Measurements from ENCODE around the gene ZNF211.

Gene ZNF211

GRCh38 chr19:57632987-57633831, at the start of gene ZNF211:
Gene ZNF211, plus strand, starts transcription at chr19:57633168. Its CDS starts 179 bp downstream, at chr19:57633347.
- peak; percentile 96 for DNase-seq (ENCODE audit: low spot score)
- H3K27ac ChIP-seq, result peak within 1 kb of the TSS; percentile 71
- POLR2A ChIA-PET (ENCODE audit: low non-redundant PET), result no interaction called here
- CTCF ChIA-PET, result interaction anchor here (0.5 to 0.7 kb wide), 4 partner anchors 14 to 522 kb away, joined by 3 to 4 read pairs (median 4); no protein-coding TSS in a partner anchor
- TF ChIP-seq, protein P1, sequence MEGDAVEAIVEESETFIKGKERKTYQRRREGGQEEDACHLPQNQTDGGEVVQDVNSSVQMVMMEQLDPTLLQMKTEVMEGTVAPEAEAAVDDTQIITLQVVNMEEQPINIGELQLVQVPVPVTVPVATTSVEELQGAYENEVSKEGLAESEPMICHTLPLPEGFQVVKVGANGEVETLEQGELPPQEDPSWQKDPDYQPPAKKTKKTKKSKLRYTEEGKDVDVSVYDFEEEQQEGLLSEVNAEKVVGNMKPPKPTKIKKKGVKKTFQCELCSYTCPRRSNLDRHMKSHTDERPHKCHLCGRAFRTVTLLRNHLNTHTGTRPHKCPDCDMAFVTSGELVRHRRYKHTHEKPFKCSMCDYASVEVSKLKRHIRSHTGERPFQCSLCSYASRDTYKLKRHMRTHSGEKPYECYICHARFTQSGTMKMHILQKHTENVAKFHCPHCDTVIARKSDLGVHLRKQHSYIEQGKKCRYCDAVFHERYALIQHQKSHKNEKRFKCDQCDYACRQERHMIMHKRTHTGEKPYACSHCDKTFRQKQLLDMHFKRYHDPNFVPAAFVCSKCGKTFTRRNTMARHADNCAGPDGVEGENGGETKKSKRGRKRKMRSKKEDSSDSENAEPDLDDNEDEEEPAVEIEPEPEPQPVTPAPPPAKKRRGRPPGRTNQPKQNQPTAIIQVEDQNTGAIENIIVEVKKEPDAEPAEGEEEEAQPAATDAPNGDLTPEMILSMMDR (conservative IDR thresholded peaks at IDR 0.05; ENCODE audit: low read depth), result no peak

GRCh38 chr19:57583521-57584416, 49.2 kb upstream of the ZNF211 start, which contains the start of gene ZIK1:
Gene ZIK1, plus strand, starts transcription at chr19:57584145. Its CDS starts 212 bp downstream, at chr19:57584357.
- CTCF ChIA-PET, result interaction anchor here (0.7 kb wide), 1 partner anchor 229 kb away, joined by 3 read pairs; no protein-coding TSS in a partner anchor
- DNase-seq (ENCODE audit: low spot score), result peak; percentile 83
- no peak within 1 kb of the TSS for H3K27ac ChIP-seq

GRCh38 chr19:57587529-57587928, 45.4 kb upstream of the ZNF211 start:
- POLR2A ChIA-PET (ENCODE audit: low non-redundant PET), result no interaction called here

More at GRCh38 chr19:57583521-57584416, 49.2 kb upstream of the ZNF211 start, which contains the start of gene ZIK1:
- POLR2A ChIA-PET (ENCODE audit: low non-redundant PET), result no interaction called here
- TF ChIP-seq, protein P1 (conservative IDR thresholded peaks at IDR 0.05; ENCODE audit: low read depth), result no peak

DNA sequence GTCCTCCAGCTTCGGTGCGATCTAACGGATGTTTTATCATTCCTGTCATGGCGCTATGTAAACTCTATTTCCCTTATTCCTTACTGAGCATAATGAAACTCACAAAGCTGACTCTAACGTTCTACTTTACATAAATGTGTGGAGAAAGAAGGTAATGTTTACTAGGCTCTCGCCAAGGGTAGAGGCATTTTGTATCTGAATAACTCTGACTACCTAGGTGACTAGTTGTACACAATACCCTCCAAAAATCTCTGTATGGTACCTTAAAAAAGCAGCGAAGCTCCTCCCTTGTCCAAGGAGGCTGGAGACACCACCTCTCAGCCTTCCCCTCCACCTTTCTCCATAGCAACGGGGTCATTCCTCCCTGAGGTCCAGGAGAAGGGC, 33.6 kb upstream of the ZNF211 start:
- ChIA-PET CTCF (no interaction called here), POLR2A (ENCODE audit: low non-redundant PET) (no interaction called here)
- no peak for DNase-seq (ENCODE audit: low spot score)
- H3K27ac ChIP-seq, result peak overlapping the region; percentile 55
- TF ChIP-seq, protein P1 (conservative IDR thresholded peaks at IDR 0.05; ENCODE audit: low read depth), result no peak

More at GRCh38 chr19:57587529-57587928, 45.4 kb upstream of the ZNF211 start:
- H3K27ac ChIP-seq, result no peak overlapping the region
- TF ChIP-seq, protein P1 (conservative IDR thresholded peaks at IDR 0.05; ENCODE audit: low read depth), result no peak
- peak; percentile 23 for DNase-seq (ENCODE audit: low spot score)
- CTCF ChIA-PET, result no interaction called here

GRCh38 chr19:57599761-57600383, 33.1 kb upstream of the ZNF211 start, which contains the start of gene ZNF530:
Gene ZNF530, plus strand, starts transcription at chr19:57599885. Its CDS starts 4,461 bp downstream, at chr19:57604346.
- TF ChIP-seq, protein P1 (conservative IDR thresholded peaks at IDR 0.05; ENCODE audit: low read depth), result no peak
- peak; percentile 93 for DNase-seq (ENCODE audit: low spot score)
- ChIA-PET CTCF (no interaction called here), POLR2A (ENCODE audit: low non-redundant PET) (no interaction called here)
- peak within 1 kb of the TSS; percentile 55 for H3K27ac ChIP-seq
